ENCODE measurements around the gene MRPL24. TPM values are rescaled to one million over a fixed set of nuclear protein-coding genes. Genes with fewer than 3 reads are reported as not detected.
A peak's percentile ranks its signal among the peaks of the same experiment; 100 is the strongest.

MRPL24 gene
- total and polyA plus RNA-seq, 2 of the 13 experiments (the other 11 are each of a cell fraction or from before 2014, with no cell fraction given) = 38.1 to 42.9 TPM

- TF ChIP-seq DZIP1 (CRISPR knock-in tag; IDR thresholded peaks at IDR 0.05) = peak; percentile 79; the same call in 1 of the 2 replicates
- TF ChIP-seq BRCA1 (CRISPR knock-in tag; IDR thresholded peaks at IDR 0.05) = no peak
- TF ChIP-seq RFXANK (CRISPR knock-in tag; IDR thresholded peaks at IDR 0.05) = 0 out of 2 replicates have a peak, but pooled peaks have one; percentile 61
- 0 out of 2 replicates have a peak, but pooled peaks have one; percentile 45 for TF ChIP-seq ELK4 (CRISPR knock-in tag; IDR thresholded peaks at IDR 0.05; ENCODE audit: borderline replicate concordance)
- TF ChIP-seq SUZ12 (IDR thresholded peaks at IDR 0.05; ENCODE audit: low read depth, low read length) = no peak
- TF ChIP-seq ZBTB8A (CRISPR knock-in tag; IDR thresholded peaks at IDR 0.05; ENCODE audit: borderline replicate concordance, low read depth) = peak; percentile 73; the same call in 1 of the 2 replicates
- no peak for TF ChIP-seq FIP1L1 (IDR thresholded peaks at IDR 0.05; ENCODE audit: borderline replicate concordance, insufficient read depth, low read depth, low read length)
- peak; percentile 36; the same call in 1 of the 2 replicates for TF ChIP-seq ZNF816 (CRISPR knock-in tag; IDR thresholded peaks at IDR 0.05; ENCODE audit: borderline replicate concordance)
- peak; percentile 30; the same call in 1 of the 2 replicates for TF ChIP-seq RXRB (CRISPR knock-in tag; IDR thresholded peaks at IDR 0.05; ENCODE audit: borderline replicate concordance)
- peak; percentile 59; the same call in 1 of the 2 replicates for TF ChIP-seq SP5 (CRISPR knock-in tag; IDR thresholded peaks at IDR 0.05; ENCODE audit: borderline replicate concordance, low read depth)
- TF ChIP-seq NCOA2 (CRISPR knock-in tag; IDR thresholded peaks at IDR 0.05) = no peak; the same call in 1 of the 2 replicates
- TF ChIP-seq SSRP1 (CRISPR knock-in tag; IDR thresholded peaks at IDR 0.05) = no peak
- peak; percentile 13 for TF ChIP-seq ZNF18 (CRISPR knock-in tag; IDR thresholded peaks at IDR 0.05; ENCODE audit: insufficient replicate concordance)
- no peak for TF ChIP-seq KAT7 (CRISPR knock-in tag; IDR thresholded peaks at IDR 0.05; ENCODE audit: borderline replicate concordance)
- no peak for TF ChIP-seq ZBTB1 (CRISPR knock-in tag; IDR thresholded peaks at IDR 0.05; ENCODE audit: borderline replicate concordance)
- no peak for TF ChIP-seq TRAFD1 (CRISPR knock-in tag; IDR thresholded peaks at IDR 0.05; ENCODE audit: borderline replicate concordance)
- TF ChIP-seq ZNF335 (CRISPR knock-in tag; IDR thresholded peaks at IDR 0.05) = no peak
- TF ChIP-seq NR0B2 (CRISPR knock-in tag; IDR thresholded peaks at IDR 0.05) = no peak
- no peak for TF ChIP-seq ZNF496 (CRISPR knock-in tag; IDR thresholded peaks at IDR 0.05; ENCODE audit: insufficient replicate concordance)
- TF ChIP-seq MZF1 (CRISPR knock-in tag; IDR thresholded peaks at IDR 0.05; ENCODE audit: borderline replicate concordance) = no peak
- TF ChIP-seq NFATC3 (CRISPR knock-in tag; IDR thresholded peaks at IDR 0.05) = no peak
- TF ChIP-seq BHLHE40 (IDR thresholded peaks at IDR 0.05; ENCODE audit: low read length) = peak; percentile 61; the same call in 1 of the 2 replicates
These were observed 11.0 kb upstream of the MRPL24 start (continued) for GRCh38 chr1:156751757-156752481.

Measured in HepG2 (cell line).